Measurements from ENCODE around the gene USP3. TPM values are rescaled to one million over a fixed set of nuclear protein-coding genes. Genes with fewer than 3 reads are reported as not detected.

USP3 gene
- total and polyA plus RNA-seq, 2 donors (not counting 1 experiment from before 2014, with no cell fraction given) = 21.3 to 55.5 TPM

- no peak overlapping the region for H3K9ac ChIP-seq (ENCODE audit: insufficient read depth, low read length)
- no peak overlapping the region for H2AFZ ChIP-seq (ENCODE audit: low read length)
- H3K27ac ChIP-seq (ENCODE audit: insufficient read depth, low read length) = no peak overlapping the region
- peaks cover 13% of the 10 kb centered on the region for H3K4me1 ChIP-seq (ENCODE audit: control insufficient read depth, extremely low read depth, insufficient read depth, low read length)
- H3K4me3 ChIP-seq (replicated peaks in 1 of 4; ENCODE audit: control extremely low read depth in 1 of 4, insufficient read depth in 1 of 4, low read depth in 3 of 4, low read length in 4 of 4) = no peak overlapping the region
- H3K4me2 ChIP-seq (ENCODE audit: extremely low read depth, insufficient read depth, low read length) = no peak overlapping the region
- H3K36me3 ChIP-seq (ENCODE audit: control insufficient read depth, insufficient read depth, low read length) = peaks cover 9% of the 10 kb centered on the region
- no peaks in the 10 kb centered on the region for H3K79me2 ChIP-seq (ENCODE audit: control insufficient read depth, insufficient read depth, low read length)
- H4K20me1 ChIP-seq (ENCODE audit: control insufficient read depth, extremely low read depth, insufficient read depth, low read length) = no peaks in the 10 kb centered on the region
- DNase-seq (ENCODE audit: low read depth in 2 of 2) = no peak
- TF ChIP-seq EZH2 (IDR thresholded peaks at IDR 0.05; ENCODE audit: low read length, missing control alignments) (no peak), CTCF (conservative IDR thresholded peaks at IDR 0.05 in 1 of 2, IDR thresholded peaks at IDR 0.05 in 1 of 2; ENCODE audit: low read depth in 1 of 2, low read length in 2 of 2) (no peak)
- no peaks in the 10 kb centered on the region for H3K27me3 ChIP-seq (ENCODE audit: control insufficient read depth, insufficient read depth, low read length)
- no peaks in the 10 kb centered on the region for H3K9me3 ChIP-seq (ENCODE audit: control insufficient read depth, insufficient read depth, low read depth, low read length)
These were observed 52.3 kb downstream of the USP3 start for GRCh38 chr15:63556736-63557135.

GRCh38 chr15:63559753-63560152 is 55.4 kb downstream of the USP3 start:
- no peaks in the 10 kb centered on the region for H4K20me1 ChIP-seq (ENCODE audit: control insufficient read depth, extremely low read depth, insufficient read depth, low read length)
- H3K27me3 ChIP-seq (ENCODE audit: control insufficient read depth, insufficient read depth, low read length) = no peaks in the 10 kb centered on the region
- no peaks in the 10 kb centered on the region for H3K9me3 ChIP-seq (ENCODE audit: control insufficient read depth, insufficient read depth, low read depth, low read length)
- H3K79me2 ChIP-seq (ENCODE audit: control insufficient read depth, insufficient read depth, low read length) = no peaks in the 10 kb centered on the region
- H3K27ac ChIP-seq (ENCODE audit: insufficient read depth, low read length) = no peak overlapping the region
- peaks cover 4% of the 10 kb centered on the region for H3K4me1 ChIP-seq (ENCODE audit: control insufficient read depth, extremely low read depth, insufficient read depth, low read length)
- H3K36me3 ChIP-seq (ENCODE audit: control insufficient read depth, insufficient read depth, low read length) = peaks cover 15% of the 10 kb centered on the region
- H2AFZ ChIP-seq (ENCODE audit: low read length) = no peak overlapping the region
- H3K4me2 ChIP-seq (ENCODE audit: extremely low read depth, insufficient read depth, low read length) = no peak overlapping the region
- no peak overlapping the region for H3K4me3 ChIP-seq (replicated peaks in 1 of 4; ENCODE audit: control extremely low read depth in 1 of 4, insufficient read depth in 1 of 4, low read depth in 3 of 4, low read length in 4 of 4)
- no peak for TF ChIP-seq CTCF (conservative IDR thresholded peaks at IDR 0.05 in 1 of 2, IDR thresholded peaks at IDR 0.05 in 1 of 2; ENCODE audit: low read depth in 1 of 2, low read length in 2 of 2)
- no peak for TF ChIP-seq EZH2 (IDR thresholded peaks at IDR 0.05; ENCODE audit: low read length, missing control alignments)
- no peak for DNase-seq (ENCODE audit: low read depth in 2 of 2)
- no peak overlapping the region for H3K9ac ChIP-seq (ENCODE audit: insufficient read depth, low read length)

GRCh38 chr15:63560741-63561448 is 56.5 kb downstream of the USP3 start:
- H3K9ac ChIP-seq (ENCODE audit: insufficient read depth, low read length) = no peak overlapping the region
- peaks cover 4% of the 10 kb centered on the region for H3K4me1 ChIP-seq (ENCODE audit: control insufficient read depth, extremely low read depth, insufficient read depth, low read length)
- no peaks in the 10 kb centered on the region for H3K27me3 ChIP-seq (ENCODE audit: control insufficient read depth, insufficient read depth, low read length)
- H3K79me2 ChIP-seq (ENCODE audit: control insufficient read depth, insufficient read depth, low read length) = no peaks in the 10 kb centered on the region
- no peak overlapping the region for H3K4me3 ChIP-seq (replicated peaks in 1 of 4; ENCODE audit: control extremely low read depth in 1 of 4, insufficient read depth in 1 of 4, low read depth in 3 of 4, low read length in 4 of 4)
- H3K36me3 ChIP-seq (ENCODE audit: control insufficient read depth, insufficient read depth, low read length) = peaks cover 15% of the 10 kb centered on the region
- no peak overlapping the region for H3K27ac ChIP-seq (ENCODE audit: insufficient read depth, low read length)
- no peaks in the 10 kb centered on the region for H3K9me3 ChIP-seq (ENCODE audit: control insufficient read depth, insufficient read depth, low read depth, low read length)
- H2AFZ ChIP-seq (ENCODE audit: low read length) = no peak overlapping the region
- TF ChIP-seq EZH2 (IDR thresholded peaks at IDR 0.05; ENCODE audit: low read length, missing control alignments) (no peak), CTCF (conservative IDR thresholded peaks at IDR 0.05 in 1 of 2, IDR thresholded peaks at IDR 0.05 in 1 of 2; ENCODE audit: low read depth in 1 of 2, low read length in 2 of 2) (no peak)
- H3K4me2 ChIP-seq (ENCODE audit: extremely low read depth, insufficient read depth, low read length) = no peak overlapping the region
- no peaks in the 10 kb centered on the region for H4K20me1 ChIP-seq (ENCODE audit: control insufficient read depth, extremely low read depth, insufficient read depth, low read length)
- no peak for DNase-seq (ENCODE audit: low read depth in 2 of 2)
